Stimulated activated naive CD8-positive, alpha-beta T cell treated with anti-CD3 and anti-CD28 coated beads, Interleukin-15, Interleukin-2, amounts not matched to agents 100 U/mL and 50 U/mL, for 24 hours (primary cell): ENCODE data around the gene SCGB1A1.

Source experiments
- ATAC-seq: fragments of 150-1000 bp; cut with Tn5 transposase; one replicate; pipeline ENCODE4 v1.10.0; 2021
- DNase-seq: peaks from one replicate; pipeline ENCODE4 v3.0.0; 2021

Gene SCGB1A1

DNA sequence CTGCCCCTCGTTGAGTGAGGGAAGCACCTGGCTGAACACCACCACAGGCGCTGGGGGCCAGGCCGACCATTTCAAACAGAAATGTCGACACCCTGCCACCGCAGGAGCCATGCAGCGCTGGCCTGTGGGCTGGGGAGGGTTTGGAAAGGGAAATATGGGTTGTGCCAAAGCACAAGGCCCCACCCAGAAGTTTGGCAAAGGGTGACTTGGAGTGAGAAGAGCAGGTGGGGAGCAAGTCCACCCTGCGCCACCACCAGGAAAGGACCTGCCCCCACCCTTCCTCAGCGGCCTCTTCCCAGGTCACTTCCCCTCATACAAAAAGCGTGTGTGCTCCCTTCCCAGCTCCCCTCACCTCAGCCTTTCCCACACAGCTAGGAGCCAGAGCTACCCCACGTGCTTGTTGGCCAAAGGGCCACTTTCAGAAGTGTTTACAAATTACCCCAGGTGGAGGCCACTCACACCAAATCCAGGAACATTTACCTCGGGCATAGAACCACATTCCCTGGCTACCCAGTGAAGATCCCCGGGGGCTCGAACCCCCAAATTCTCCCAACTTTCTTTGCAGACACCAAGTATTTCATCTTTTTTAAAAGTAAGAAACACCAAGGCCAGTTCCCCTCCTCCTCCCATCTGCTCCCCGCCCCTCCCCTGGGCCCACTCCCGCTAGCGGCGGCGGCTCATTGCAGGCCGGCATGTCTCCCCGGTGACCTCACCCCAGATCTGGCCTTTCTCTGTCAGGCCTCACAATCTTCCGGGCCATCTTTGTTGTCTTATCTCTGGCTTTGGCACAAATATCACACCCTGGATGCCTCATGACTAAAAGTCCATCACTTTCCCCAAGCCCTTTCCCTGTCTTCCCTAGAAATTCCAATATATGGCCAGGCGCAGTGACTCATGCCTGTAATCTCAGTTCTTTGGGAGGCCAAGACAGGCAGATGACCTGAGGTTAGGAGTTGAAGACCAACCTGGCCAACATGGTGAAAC, 20.5 kb upstream of the SCGB1A1 start:
- DNase-seq (no peak), ATAC-seq (no peak)

DNA sequence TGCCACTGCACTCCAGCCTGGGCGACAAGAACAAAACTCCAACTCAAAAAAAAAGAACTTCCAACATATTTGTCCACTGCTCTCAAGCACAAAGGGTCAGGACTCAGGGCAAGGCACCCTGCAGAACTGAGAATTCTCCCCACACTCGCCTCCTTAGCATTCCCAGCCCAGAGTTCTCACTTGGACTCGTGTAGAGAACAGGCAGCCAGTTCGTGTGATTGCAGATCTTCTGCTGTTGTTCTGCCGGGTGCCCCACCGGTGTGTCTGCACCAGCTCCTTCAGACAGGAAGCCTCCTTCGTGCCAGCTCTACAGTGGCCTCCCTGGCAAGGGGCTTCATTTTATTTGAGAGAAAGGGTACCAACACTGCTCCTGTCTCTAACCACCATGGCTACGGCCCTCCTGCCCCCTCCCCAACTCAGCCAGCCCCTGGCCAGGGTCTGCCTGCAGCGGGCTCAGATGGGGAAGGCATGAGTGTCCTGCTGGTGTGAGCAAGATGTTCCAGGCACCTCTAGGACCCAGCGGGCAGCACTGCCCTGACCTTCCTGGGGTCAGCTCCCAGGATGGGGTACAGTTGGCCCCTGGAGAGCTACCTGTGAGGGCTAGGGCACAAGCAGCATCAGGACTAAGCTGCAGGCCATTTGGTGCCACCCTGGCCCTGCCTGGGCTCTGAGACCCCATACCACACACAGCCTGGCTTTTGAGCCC, 19.5 kb upstream of the SCGB1A1 start:
- ATAC-seq: no peak
- DNase-seq: no peak

DNA sequence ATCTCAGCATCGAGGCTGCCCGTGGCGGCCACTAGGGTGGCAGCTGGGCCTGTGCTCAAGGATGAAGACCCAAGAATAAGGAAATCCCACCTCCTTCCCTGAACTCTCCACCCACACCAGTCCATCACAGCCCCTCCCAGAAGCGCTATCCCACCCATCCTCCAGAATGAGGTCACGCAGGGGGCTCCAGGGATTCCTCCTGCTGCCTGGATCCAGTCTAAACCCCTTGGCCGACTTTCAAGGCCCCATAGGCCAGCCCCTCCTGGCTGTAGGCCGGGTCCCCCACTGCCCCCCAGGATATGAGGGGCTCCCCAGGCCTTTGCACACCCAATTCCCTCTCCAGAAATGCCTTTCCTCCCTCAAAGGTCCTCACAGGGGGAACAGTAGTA, 19.0 kb upstream of the SCGB1A1 start:
- DNase-seq (no peak), ATAC-seq (no peak)

GRCh38 chr11:62400281-62400680, 18.6 kb upstream of the SCGB1A1 start:
- DNase-seq: no peak
- no peak for ATAC-seq

GRCh38 chr11:62400760-62401159, 18.1 kb upstream of the SCGB1A1 start:
- ATAC-seq (no peak), DNase-seq (no peak)

DNA sequence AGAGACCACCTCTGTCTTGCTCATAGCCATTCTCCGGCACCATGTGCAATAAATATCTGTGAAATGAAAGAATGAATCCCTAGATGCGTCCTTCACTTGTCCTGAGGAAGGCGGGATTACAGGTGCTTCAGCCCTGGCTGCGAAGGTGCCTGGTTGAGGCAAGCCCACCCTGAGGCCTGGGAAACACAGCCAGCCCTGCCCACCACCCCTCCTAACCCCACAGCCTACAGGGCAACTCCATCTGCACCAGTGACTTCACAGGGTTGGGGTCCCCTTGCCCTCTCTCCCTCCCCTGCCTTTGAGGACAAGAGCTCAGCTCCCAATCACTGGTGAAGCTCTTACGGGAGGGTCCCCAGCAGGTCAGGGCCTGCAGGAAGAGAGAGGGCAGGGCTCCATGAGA, 17.5 kb upstream of the SCGB1A1 start:
- DNase-seq (no peak), ATAC-seq (no peak)

DNA sequence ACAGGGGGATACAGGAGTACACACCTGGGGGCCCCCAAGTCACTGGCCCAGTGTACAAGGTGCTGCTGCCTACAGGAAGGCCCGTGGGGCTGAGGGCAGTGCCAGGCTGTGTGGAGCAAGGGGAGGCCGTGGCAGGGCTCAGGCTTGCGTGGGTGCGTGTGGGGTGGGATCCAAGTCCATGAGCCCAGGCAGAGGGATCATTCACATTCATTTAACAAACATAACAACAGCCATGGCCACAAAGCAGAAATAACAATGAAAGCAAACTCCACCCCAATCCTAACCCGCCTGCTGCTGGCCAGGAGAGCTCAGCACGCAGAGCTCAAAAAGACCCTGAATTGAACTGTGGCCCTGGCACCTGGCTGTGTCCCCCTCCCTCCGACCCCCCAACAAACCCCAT, 17.0 kb upstream of the SCGB1A1 start:
- peak; percentile 37 for ATAC-seq
- DNase-seq: peak; percentile 24

GRCh38 chr11:62402226-62402959, 16.4 kb upstream of the SCGB1A1 start:
- ATAC-seq: peak; percentile 93

DNA sequence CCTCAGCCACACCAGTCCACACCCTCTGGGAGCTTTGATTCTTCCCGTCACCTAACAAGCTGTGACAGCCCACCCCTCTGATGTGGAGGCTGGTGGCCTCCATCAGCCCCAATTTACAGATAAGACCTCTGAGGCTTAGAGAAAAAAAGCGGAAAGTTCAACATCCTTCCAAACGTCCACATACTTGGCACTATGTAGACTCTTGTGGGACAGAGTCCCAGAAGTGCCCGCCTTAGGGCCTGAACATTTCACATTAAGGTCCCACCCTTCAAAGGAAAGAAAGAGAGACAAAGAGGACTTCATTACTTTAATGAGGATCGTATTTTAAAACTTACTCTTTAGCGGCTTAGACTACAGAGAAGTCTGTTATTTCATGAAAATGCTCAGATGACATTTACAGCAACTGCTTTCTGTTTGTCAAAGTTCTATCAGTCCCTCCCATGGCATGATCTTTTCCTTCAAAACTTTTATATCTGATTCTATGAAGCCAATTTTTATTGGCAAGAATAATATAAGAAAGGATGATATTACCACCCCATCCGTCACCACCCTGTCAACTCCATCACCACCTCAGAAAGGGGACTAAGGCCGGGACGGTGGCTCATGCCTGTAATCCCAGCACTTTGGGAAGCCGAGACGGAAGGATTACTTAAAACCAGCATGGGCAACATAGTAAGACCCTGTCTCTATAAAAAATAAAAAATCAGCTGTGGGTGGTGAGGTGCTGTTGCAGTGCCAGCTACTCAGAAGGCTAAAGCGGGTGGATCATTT, 15.7 kb upstream of the SCGB1A1 start:
- no peak for ATAC-seq
- no peak for DNase-seq

More at GRCh38 chr11:62402226-62402959, 16.4 kb upstream of the SCGB1A1 start:
- peak; percentile 67 for DNase-seq

DNA sequence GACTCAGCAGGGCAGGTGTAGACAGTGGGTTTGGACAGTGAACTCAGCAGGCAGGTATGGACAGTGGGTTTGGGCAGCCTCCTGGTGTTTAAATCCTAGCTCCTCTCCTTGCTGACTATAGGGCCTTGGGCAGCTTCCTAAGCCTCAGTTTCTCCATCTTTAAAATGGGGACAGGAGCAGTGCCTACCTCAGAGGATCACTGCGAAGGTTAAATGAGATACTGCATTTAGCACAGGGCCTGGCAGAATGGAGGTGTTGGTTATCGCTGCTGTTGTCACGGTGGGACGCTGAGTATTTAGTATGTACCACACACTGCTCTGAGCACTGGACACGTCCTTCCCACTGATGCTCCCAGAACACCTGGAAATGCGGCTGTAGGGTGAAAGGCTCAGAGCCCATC, 14.4 kb upstream of the SCGB1A1 start:
- DNase-seq (no peak), ATAC-seq (no peak)

GRCh38 chr11:62404901-62405300, 13.9 kb upstream of the SCGB1A1 start:
- DNase-seq (no peak), ATAC-seq (no peak)

DNA sequence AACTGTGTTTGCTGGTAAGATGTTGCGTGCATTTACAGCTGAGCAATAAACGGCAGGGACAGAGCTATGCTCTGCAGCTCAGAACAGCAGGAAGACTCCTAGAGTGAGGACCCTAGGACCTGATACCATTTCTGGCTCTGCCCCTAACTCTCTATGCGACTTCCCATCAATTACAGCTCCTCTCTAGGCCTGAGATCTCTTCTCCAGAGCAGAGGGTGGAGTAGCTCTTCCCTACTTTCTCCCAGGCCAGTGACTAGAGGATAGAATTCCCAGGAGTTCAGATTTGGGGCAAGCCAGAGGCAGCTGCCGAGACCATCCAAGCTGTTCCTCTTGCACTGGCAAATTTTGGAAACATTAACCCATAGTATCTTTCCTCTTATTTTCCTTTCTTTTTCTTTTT, 12.8 kb upstream of the SCGB1A1 start:
- ATAC-seq: no peak
- no peak for DNase-seq

- ATAC-seq (no peak), DNase-seq (no peak)
Observed at GRCh38 chr11:62409831-62410230, 9.0 kb upstream of the SCGB1A1 start.

GRCh38 chr11:62410972-62411371, 7.9 kb upstream of the SCGB1A1 start:
- ATAC-seq (no peak), DNase-seq (no peak)

- no peak for ATAC-seq
Observed at GRCh38 chr11:62411524-62411923, 7.3 kb upstream of the SCGB1A1 start.

DNA sequence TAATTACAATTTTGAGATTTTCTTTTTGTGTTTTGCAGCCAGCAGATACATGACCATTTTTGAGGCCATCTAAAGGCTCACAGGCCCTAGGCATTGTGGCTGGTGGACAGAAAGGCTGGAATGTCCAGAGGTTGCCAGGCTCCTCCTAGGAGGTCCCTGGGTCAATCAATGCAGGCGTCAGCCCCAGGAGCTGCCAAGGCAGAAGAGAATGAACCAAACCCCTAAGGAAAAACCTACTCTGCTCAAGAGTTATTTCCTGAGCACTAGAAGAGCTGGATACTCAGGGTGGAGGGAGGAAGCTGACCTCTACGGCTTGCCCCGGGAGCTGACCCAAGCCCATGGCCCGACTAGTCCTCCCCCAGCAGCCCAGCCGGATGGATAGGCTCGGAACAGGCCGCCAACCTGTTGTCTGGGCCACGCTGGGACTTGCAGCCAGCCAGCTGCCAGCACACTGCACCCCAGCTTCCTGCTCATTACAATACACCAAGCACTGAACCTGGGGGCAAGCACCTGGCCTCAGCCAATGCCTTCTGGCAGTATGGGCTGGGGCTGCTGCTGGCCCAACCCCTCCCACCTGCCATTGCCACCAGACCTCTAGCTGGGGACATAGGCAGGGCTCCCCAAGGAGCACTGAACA, 5.7 kb upstream of the SCGB1A1 start:
- DNase-seq (no peak), ATAC-seq (no peak)

More at GRCh38 chr11:62411524-62411923, 7.3 kb upstream of the SCGB1A1 start:
- no peak for DNase-seq

DNA sequence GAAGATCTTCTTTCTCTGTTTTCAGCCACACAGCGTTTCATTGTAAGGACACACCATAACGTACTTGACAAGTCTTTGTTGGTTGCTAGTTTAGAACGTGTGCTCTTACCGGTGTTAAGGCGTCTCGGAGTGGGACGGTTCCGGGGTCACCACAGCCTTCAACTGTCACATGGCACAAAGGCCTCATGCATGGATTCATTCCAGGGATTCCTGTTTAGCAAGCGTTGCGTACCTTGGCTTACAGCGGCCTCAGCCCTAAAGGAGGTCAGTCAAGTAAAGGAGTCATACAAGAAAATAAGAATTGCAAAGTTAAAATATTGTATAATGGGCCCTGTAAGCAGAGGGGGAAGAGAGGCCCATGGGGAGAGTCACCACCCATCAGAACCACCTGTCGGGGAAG, 2.2 kb upstream of the SCGB1A1 start:
- ATAC-seq (no peak), DNase-seq (no peak)

- DNase-seq (no peak), ATAC-seq (no peak)
Observed at GRCh38 chr11:62418136-62418535, 697 bp upstream of the SCGB1A1 start.

DNA sequence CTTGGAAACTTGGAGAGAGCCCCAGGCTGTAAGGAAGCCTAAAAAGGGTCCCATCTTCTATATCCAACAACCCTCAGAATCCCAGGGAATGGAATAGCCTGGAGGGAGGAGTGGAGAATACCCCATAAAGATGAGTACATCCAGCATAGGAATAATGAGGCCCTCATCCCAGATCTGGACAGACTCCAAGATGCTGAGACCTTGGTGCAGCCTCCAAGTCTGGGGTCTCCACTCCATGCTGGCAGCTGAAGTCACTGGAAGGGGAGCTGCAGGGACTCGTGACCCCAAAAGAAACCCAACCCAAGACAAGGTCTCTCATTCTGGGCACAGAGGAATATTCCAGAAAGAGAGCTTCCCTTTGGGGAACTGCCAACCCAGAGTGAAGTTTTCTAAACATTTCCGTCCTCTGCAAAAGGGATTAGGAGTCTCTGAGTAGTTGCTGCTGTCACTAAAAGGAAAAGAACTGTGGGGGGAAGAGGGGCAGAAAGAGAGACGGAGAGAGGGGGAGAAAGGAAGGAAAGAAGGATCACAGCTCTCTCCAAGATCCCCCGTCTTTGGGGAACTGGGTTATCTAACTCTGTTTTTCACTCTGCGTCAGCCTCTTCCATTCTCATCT, 589 bp downstream of the SCGB1A1 start:
- ATAC-seq (no peak), DNase-seq (no peak)

GRCh38 chr11:62419943-62420342, 1.1 kb downstream of the SCGB1A1 start:
- no peak for ATAC-seq
- no peak for DNase-seq

DNA sequence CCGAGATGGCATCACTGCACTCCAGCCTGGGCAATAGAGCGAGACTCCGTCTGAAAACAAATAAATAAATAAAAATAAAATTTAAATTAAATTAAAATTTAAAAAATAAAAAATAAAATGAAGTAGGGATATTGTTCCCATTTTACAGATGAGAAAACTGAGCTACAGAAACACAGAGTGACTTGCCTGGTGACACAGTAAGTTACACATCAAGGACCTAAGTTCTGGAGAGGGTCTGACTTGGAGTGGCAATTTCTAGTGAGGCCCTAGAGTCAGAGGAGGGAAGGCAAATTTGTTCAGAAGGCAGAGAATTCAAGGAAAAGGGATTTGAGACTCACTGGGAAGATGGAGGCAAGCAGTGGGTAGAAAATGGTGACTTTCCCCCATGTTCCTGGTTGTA, 2.0 kb downstream of the SCGB1A1 start:
- ATAC-seq: no peak

More for the DNA sequence above, 2.0 kb downstream of the SCGB1A1 start:
- no peak for DNase-seq
